SK-N-SH (cell line): ENCODE measurements around the gene MAGI2. TPM values are rescaled to one million over a fixed set of nuclear protein-coding genes. Genes with fewer than 3 reads are reported as not detected.

Source experiments
- CTCF ChIA-PET: fragments of 300-600, 350-600 bp; formaldehyde crosslinking; extraction: SDS; loops from one replicate; lab custom pipeline; 2021; lab: Yijun Ruan, JAX
- POLR2A ChIA-PET: fragments of 350-600 bp; sonication (Branson Sonifier 250); formaldehyde crosslinking; extraction: SDS; loops from one replicate; lab custom pipeline; 2020; ENCODE audit warnings: antibody characterized with exemption, inconsistent platforms; lab: Yijun Ruan, JAX
- DNase-seq: peaks from one replicate; pipeline ENCODE4 v3.0.0; 2012
- H2AFZ ChIP-seq: fragments of 200-600 bp; sonication (generic); 2 replicates; pipeline ENCODE4 v1.8.1; 2016; ENCODE audit warnings: antibody characterized with exemption, mild to moderate bottlenecking, low read depth
- H3F3A ChIP-seq: fragments of 200-600 bp; sonication (generic); replicated peaks from 2 replicates; pipeline ENCODE3; 2016; ENCODE audit warnings: antibody characterized with exemption, mild to moderate bottlenecking; ENCODE audit not compliant: insufficient read depth
- H3K27ac ChIP-seq, 2 experiments: fragments of 200-500 bp in 1 of 2; fragments of 200-600 bp in 1 of 2; sonication (Bioruptor generic) in 1 of 2; sonication (generic), shearing (Covaris generic) in 1 of 2; 2 replicates each; pipeline versions ENCODE4 v1.5.1 to v1.6.1; 2014 to 2016; ENCODE audit warnings: low read depth in 2 of 2, inconsistent platforms in 1 of 2, low read length in 1 of 2, mild to moderate bottlenecking in 1 of 2, mixed read lengths in 1 of 2
- H3K27me3 ChIP-seq: fragments of 200-600 bp; sonication (generic), shearing (Covaris generic); 2 replicates; pipeline ENCODE4 v1.6.1; 2016; ENCODE audit warnings: mixed run types; ENCODE audit not compliant: insufficient read depth
- H3K36me3 ChIP-seq, 2 experiments: fragments of 200-500 bp in 1 of 2; fragments of 200-600 bp in 1 of 2; sonication (Bioruptor generic) in 1 of 2; sonication (generic) in 1 of 2; replicated peaks in 1 of 2; 2 replicates each; pipeline versions ENCODE3 to v1.5.1; 2014 to 2016; ENCODE audit warnings: low read length in 1 of 2, mild to moderate bottlenecking in 1 of 2; ENCODE audit not compliant: insufficient read depth in 2 of 2, control insufficient read depth in 1 of 2
- H3K4me1 ChIP-seq, 2 experiments: fragments of 200-500 bp in 1 of 2; fragments of 200-600 bp in 1 of 2; sonication (Bioruptor generic) in 1 of 2; sonication (generic), shearing (Covaris generic) in 1 of 2; 2 replicates each; pipeline versions ENCODE4 v1.5.1 to v1.6.1; 2014 to 2016; ENCODE audit warnings: low read depth in 1 of 2, low read length in 1 of 2, mixed run types in 1 of 2; ENCODE audit not compliant: insufficient read depth in 2 of 2, control insufficient read depth in 1 of 2
- H3K4me2 ChIP-seq: fragments of 200-600 bp; sonication (generic), shearing (Covaris generic); 2 replicates; pipeline ENCODE4 v1.6.1; 2017; ENCODE audit warnings: mixed run types
- H3K4me3 ChIP-seq, 2 experiments: fragments of 200-500 bp in 1 of 2; fragments of 200-600 bp in 1 of 2; sonication (Bioruptor generic) in 1 of 2; sonication (generic), shearing (Covaris generic) in 1 of 2; 2 replicates each; pipeline versions ENCODE4 v1.5.1 to v1.8.1; 2014 to 2016; ENCODE audit warnings: low read depth in 2 of 2, inconsistent platforms in 1 of 2, low read length in 1 of 2, mild to moderate bottlenecking in 1 of 2, mixed read lengths in 1 of 2, moderate library complexity in 1 of 2
- H3K79me2 ChIP-seq: fragments of 200-600 bp; sonication (generic); 2 replicates; pipeline ENCODE4 v1.8.1; 2017; ENCODE audit warnings: mild to moderate bottlenecking; ENCODE audit not compliant: insufficient read depth
- H3K9ac ChIP-seq: fragments of 200-600 bp; sonication (generic); 2 replicates; pipeline ENCODE4 v1.6.1; 2017; ENCODE audit warnings: mixed run types
- H3K9me2 ChIP-seq: fragments of 200-600 bp; sonication (generic); 2 replicates; pipeline ENCODE4 v1.6.1; 2017; ENCODE audit warnings: mixed run types
- H3K9me3 ChIP-seq: fragments of 200-600 bp; sonication (generic); 2 replicates; pipeline ENCODE4 v1.6.1; 2017; ENCODE audit warnings: mixed run types, mild to moderate bottlenecking, moderate library complexity
- H4K20me1 ChIP-seq: fragments of 200-600 bp; sonication (generic); 2 replicates; pipeline ENCODE4 v1.6.1; 2017; ENCODE audit warnings: mild to moderate bottlenecking, mixed run types; ENCODE audit not compliant: insufficient read depth
- CHD2 ChIP-seq: fragments of 150-350 bp; IDR thresholded peaks from 2 replicates; pipeline ENCODE4 v1.6.1; 2018; ENCODE audit warnings: low read length; ENCODE audit not compliant: partially characterized antibody
- GABPA ChIP-seq: IDR thresholded peaks from 2 replicates; pipeline ENCODE4 v1.4.0; 2012; ENCODE audit warnings: low read depth, mild to moderate bottlenecking
- JUND ChIP-seq: IDR thresholded peaks from 2 replicates; pipeline ENCODE4 v1.4.0; 2012
- MXI1 ChIP-seq: IDR thresholded peaks from 2 replicates; pipeline ENCODE4 v1.6.1; 2012; ENCODE audit warnings: mild to moderate bottlenecking, low read depth, low read length, improper control_type of control experiment
- NFIC ChIP-seq: IDR thresholded peaks from 2 replicates; pipeline ENCODE4 v1.4.0; 2012; ENCODE audit warnings: borderline replicate concordance
- NRF1 ChIP-seq: IDR thresholded peaks from 2 replicates; pipeline ENCODE4 v1.6.1; 2012; ENCODE audit warnings: low read depth, mild to moderate bottlenecking, low read length
- RAD21 ChIP-seq: IDR thresholded peaks from 2 replicates; pipeline ENCODE4 v1.6.1; 2012; ENCODE audit warnings: mild to moderate bottlenecking, low read length
- RFX5 ChIP-seq: IDR thresholded peaks from 2 replicates; pipeline ENCODE4 v1.6.1; 2012; ENCODE audit warnings: mild to moderate bottlenecking, improper control_type of control experiment, low read length
- RXRA ChIP-seq: IDR thresholded peaks from 2 replicates; pipeline ENCODE4 v1.4.0; 2012; ENCODE audit warnings: low read depth, mild to moderate bottlenecking, borderline replicate concordance
- SIN3A ChIP-seq: IDR thresholded peaks from 2 replicates; pipeline ENCODE4 v1.6.1; 2012; ENCODE audit warnings: low read depth, mild to moderate bottlenecking, low read length, moderate library complexity, borderline replicate concordance
- TAF1 ChIP-seq: IDR thresholded peaks from 2 replicates; pipeline ENCODE4 v1.6.1; 2012; ENCODE audit warnings: low read depth, mild to moderate bottlenecking, low read length, moderate library complexity, borderline replicate concordance
- YY1 ChIP-seq: IDR thresholded peaks from 2 replicates; pipeline ENCODE4 v1.4.0; 2012; ENCODE audit warnings: low read depth, mild to moderate bottlenecking
- WGBS: methylation state at CpG from one replicate; pipeline ENCODE4 v1.1.6; 2017; ENCODE audit warnings: low lambda C conversion rate; 5-methylcytosine and 5-hydroxymethylcytosine counted together
- polyA plus RNA-seq, 3 experiments: library from polyadenylated mRNA; depleted of rRNA; stranded (reverse); fragments of >200 nt; gene quantifications; 2 replicates each; pipeline ENCODE4 v1.2.3, GENCODE V29; 2012
- TF ChIP-seq, protein P1 (sequence below): IDR thresholded peaks from 2 replicates; pipeline ENCODE4; 2012
- TF ChIP-seq, protein P2 (sequence below): IDR thresholded peaks from 2 replicates; pipeline ENCODE4 v1.4.0; 2012; ENCODE audit warnings: low read depth
- TF ChIP-seq, protein P3 (sequence below): fragments of 200-600 bp; sonication (generic); IDR thresholded peaks from 2 replicates; pipeline ENCODE4 v1.6.1; 2017; ENCODE audit warnings: antibody characterized with exemption, mild to moderate bottlenecking, moderate library complexity
- TF ChIP-seq, protein P4 (sequence below): fragments of 150-350 bp; IDR thresholded peaks from 2 replicates; pipeline ENCODE4 v1.6.1; 2017; ENCODE audit warnings: antibody characterized with exemption, low read length, low read depth, borderline replicate concordance
- TF ChIP-seq, protein P5 (sequence below): IDR thresholded peaks from 2 replicates; pipeline ENCODE4 v1.4.0; 2012; ENCODE audit warnings: low read depth, borderline replicate concordance
- TF ChIP-seq, protein P6 (sequence below): IDR thresholded peaks from 2 replicates; pipeline ENCODE4 v1.4.0; 2012; ENCODE audit warnings: low read depth, borderline replicate concordance

Gene MAGI2
- polyA plus RNA-seq, 1 of the 3 experiments (the other 2 are of a cell fraction): 1.1 TPM

DNA sequence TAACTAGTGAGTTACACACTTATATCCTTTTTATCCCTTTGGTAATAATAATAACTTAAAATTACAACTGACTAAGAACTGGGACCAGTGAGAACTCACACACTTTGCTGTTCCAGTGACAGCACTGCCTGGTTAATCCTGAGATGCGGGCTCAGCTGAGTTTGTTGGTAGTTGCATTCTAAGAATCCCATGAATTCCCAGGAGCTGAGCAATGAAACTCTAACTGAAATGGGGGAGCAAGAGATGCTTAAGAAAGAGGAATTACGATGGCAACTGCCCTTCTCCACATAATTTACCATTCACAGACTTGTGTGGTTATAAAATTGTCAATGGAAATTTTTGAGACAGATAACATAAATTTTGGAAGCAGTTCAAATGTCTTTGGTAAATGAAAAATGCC lies 659.4 kb downstream of the MAGI2 start:
- no peak for DNase-seq
- H3K4me2 ChIP-seq: no peak overlapping the region
- TF ChIP-seq RAD21: no peak
- no peak for TF ChIP-seq RXRA
- 0 out of 2 replicates have a peak, but pooled peaks have one; percentile 5 for TF ChIP-seq NFIC
- no peak for TF ChIP-seq YY1
- TF ChIP-seq JUND: no peak
- TF ChIP-seq, protein P1, sequence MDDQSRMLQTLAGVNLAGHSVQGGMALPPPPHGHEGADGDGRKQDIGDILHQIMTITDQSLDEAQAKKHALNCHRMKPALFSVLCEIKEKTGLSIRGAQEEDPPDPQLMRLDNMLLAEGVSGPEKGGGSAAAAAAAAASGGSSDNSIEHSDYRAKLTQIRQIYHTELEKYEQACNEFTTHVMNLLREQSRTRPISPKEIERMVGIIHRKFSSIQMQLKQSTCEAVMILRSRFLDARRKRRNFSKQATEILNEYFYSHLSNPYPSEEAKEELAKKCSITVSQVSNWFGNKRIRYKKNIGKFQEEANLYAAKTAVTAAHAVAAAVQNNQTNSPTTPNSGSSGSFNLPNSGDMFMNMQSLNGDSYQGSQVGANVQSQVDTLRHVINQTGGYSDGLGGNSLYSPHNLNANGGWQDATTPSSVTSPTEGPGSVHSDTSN: peak; percentile 40
- TF ChIP-seq, protein P2, sequence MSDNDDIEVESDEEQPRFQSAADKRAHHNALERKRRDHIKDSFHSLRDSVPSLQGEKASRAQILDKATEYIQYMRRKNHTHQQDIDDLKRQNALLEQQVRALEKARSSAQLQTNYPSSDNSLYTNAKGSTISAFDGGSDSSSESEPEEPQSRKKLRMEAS: no peak
- H3K4me3 ChIP-seq: no peak overlapping the region
- ChIA-PET CTCF (interaction anchor here (1.2 to 1.4 kb wide), 2 partner anchors 8 to 1266 kb away, joined by 3 read pairs; no protein-coding TSS in a partner anchor), POLR2A (no interaction called here)
- H3F3A ChIP-seq: no peaks in the 10 kb centered on the region
- H3K9me2 ChIP-seq: no peaks in the 10 kb centered on the region
- H3K9me3 ChIP-seq: peaks cover 4% of the 10 kb centered on the region; the same call in 1 of the 2 replicates
- H4K20me1 ChIP-seq: no peaks in the 10 kb centered on the region
- no peaks in the 10 kb centered on the region for H3K79me2 ChIP-seq
- no peaks in the 10 kb centered on the region for H3K4me1 ChIP-seq
- H3K27me3 ChIP-seq: no peaks in the 10 kb centered on the region
- WGBS: 56% methylated on average over 2 of the region's 2 CpGs
- H3K9ac ChIP-seq: no peak overlapping the region
- H2AFZ ChIP-seq: no peak overlapping the region
- H3K27ac ChIP-seq: no peak overlapping the region
- no peaks in the 10 kb centered on the region for H3K36me3 ChIP-seq

DNA sequence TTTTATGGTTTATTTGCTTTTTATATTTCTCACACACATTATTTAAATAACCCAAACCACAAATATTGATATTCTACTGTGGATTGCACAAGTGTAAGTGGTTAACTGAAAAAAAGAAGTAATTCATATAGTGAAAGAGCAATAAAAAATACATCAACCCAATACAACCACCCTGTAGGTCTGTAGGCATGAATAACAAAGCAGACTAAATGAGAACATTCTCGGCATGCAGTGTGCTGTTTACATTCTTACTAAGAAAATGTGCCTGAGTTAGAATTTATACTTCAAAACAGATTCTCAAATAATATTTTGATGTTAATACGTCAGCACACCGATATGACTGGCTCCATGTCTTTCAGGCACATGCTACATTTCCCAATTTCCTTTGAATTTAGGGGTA lies 660.8 kb downstream of the MAGI2 start:
- H3K9me2 ChIP-seq: no peaks in the 10 kb centered on the region
- no peak overlapping the region for H3K9ac ChIP-seq
- DNase-seq: no peak
- no peak overlapping the region for H3K27ac ChIP-seq
- no peaks in the 10 kb centered on the region for H3K79me2 ChIP-seq
- H3K4me1 ChIP-seq: no peaks in the 10 kb centered on the region; a peak in 2 of 4 replicates
- H3K9me3 ChIP-seq: peaks cover 4% of the 10 kb centered on the region; the same call in 1 of the 2 replicates
- H3K27me3 ChIP-seq: no peaks in the 10 kb centered on the region
- no peaks in the 10 kb centered on the region for H3K36me3 ChIP-seq
- 87% methylated on average over 3 of the region's 3 CpGs for WGBS
- CTCF ChIA-PET: no interaction called here
- no peak overlapping the region for H2AFZ ChIP-seq
- H4K20me1 ChIP-seq: no peaks in the 10 kb centered on the region
- no peak overlapping the region for H3K4me2 ChIP-seq
- H3F3A ChIP-seq: no peaks in the 10 kb centered on the region
- POLR2A ChIA-PET: no interaction called here
- H3K4me3 ChIP-seq: no peak overlapping the region
- TF ChIP-seq YY1: no peak
- TF ChIP-seq, protein P3, sequence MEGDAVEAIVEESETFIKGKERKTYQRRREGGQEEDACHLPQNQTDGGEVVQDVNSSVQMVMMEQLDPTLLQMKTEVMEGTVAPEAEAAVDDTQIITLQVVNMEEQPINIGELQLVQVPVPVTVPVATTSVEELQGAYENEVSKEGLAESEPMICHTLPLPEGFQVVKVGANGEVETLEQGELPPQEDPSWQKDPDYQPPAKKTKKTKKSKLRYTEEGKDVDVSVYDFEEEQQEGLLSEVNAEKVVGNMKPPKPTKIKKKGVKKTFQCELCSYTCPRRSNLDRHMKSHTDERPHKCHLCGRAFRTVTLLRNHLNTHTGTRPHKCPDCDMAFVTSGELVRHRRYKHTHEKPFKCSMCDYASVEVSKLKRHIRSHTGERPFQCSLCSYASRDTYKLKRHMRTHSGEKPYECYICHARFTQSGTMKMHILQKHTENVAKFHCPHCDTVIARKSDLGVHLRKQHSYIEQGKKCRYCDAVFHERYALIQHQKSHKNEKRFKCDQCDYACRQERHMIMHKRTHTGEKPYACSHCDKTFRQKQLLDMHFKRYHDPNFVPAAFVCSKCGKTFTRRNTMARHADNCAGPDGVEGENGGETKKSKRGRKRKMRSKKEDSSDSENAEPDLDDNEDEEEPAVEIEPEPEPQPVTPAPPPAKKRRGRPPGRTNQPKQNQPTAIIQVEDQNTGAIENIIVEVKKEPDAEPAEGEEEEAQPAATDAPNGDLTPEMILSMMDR: no peak
- TF ChIP-seq RFX5: no peak
- no peak for TF ChIP-seq MXI1
- TF ChIP-seq TAF1: no peak
- TF ChIP-seq SIN3A: no peak
- TF ChIP-seq, protein P4, sequence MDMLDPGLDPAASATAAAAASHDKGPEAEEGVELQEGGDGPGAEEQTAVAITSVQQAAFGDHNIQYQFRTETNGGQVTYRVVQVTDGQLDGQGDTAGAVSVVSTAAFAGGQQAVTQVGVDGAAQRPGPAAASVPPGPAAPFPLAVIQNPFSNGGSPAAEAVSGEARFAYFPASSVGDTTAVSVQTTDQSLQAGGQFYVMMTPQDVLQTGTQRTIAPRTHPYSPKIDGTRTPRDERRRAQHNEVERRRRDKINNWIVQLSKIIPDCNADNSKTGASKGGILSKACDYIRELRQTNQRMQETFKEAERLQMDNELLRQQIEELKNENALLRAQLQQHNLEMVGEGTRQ: no peak
- TF ChIP-seq GABPA: no peak
- TF ChIP-seq, protein P5, sequence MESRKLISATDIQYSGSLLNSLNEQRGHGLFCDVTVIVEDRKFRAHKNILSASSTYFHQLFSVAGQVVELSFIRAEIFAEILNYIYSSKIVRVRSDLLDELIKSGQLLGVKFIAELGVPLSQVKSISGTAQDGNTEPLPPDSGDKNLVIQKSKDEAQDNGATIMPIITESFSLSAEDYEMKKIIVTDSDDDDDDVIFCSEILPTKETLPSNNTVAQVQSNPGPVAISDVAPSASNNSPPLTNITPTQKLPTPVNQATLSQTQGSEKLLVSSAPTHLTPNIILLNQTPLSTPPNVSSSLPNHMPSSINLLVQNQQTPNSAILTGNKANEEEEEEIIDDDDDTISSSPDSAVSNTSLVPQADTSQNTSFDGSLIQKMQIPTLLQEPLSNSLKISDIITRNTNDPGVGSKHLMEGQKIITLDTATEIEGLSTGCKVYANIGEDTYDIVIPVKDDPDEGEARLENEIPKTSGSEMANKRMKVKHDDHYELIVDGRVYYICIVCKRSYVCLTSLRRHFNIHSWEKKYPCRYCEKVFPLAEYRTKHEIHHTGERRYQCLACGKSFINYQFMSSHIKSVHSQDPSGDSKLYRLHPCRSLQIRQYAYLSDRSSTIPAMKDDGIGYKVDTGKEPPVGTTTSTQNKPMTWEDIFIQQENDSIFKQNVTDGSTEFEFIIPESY: no peak
- no peak for TF ChIP-seq CHD2
- no peak for TF ChIP-seq NFIC
- TF ChIP-seq, protein P6, sequence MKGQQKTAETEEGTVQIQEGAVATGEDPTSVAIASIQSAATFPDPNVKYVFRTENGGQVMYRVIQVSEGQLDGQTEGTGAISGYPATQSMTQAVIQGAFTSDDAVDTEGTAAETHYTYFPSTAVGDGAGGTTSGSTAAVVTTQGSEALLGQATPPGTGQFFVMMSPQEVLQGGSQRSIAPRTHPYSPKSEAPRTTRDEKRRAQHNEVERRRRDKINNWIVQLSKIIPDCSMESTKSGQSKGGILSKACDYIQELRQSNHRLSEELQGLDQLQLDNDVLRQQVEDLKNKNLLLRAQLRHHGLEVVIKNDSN: no peak
- no peak for TF ChIP-seq NRF1
- TF ChIP-seq RXRA: no peak
